HG03442 (cell line): ENCODE results near the gene LIMS1.

Experiments used
- ATAC-seq: cut with Tn5 transposase; IDR thresholded peaks from one replicate; pipeline ENCODE4 v1.9.1; 2021; ENCODE audit warnings: mild to moderate bottlenecking, moderate library complexity; ENCODE audit not compliant: unreplicated experiment

LIMS1 gene

DNA sequence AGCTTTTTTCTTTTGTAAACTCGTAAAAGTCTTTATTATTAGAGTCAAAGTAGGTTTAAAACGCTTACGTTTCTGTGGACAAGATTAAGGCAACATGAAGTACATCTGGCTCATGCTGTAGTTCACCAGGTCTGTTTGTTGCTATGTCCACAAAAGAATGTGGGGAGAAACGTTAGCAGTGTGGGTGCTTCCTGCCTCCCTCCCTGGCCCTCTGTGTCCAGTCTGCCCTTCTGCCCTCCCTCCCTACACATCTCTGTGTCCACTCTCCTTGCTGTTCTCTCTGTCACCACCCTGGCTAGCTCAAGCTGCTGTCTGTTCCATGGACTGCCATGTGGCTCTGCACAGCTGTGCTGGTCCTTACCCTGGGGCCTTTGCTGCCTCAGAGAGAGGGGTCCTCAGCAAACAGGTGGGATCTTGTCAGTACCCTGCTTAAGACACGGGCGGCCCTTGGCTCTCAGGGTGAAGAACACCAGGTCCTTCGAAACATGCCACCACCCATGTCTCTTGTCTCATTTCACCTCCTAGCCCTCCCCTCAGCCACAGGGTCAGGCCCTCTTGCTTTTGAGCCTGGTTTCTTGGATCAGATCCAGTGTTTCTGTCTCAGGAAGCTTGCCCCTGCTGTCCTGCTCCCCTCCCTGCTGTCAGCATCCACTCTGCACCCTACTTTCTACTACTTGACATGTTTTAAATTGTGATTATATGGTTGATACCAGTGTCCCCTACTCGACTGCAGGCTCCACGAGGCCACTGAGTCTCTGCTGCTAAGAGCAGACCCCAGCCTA is 79.2 kb downstream of the LIMS1 start:
- no peak for ATAC-seq

DNA sequence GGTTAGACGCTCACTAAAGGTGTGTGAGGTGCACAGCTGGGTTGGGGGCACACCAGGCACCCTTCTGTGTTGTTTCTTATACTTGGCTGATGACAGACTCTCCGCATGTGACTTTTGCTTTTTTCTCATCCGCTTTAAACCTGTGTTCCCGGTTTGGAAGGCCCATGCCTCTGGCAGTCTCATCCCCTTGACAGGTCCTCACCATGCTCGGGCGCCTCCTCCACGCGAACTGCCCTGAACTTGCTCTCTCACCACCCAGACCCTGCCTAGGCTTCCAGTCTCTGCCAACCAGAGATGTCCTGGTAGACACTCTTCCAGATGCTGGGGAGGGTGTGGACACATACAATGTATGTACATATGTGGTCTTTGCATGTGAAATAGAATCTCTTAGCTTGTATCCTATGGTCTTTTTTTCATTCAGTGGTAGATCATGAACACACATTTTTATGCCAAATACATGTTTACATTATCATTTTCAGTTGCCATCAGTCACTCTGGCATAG is 79.8 kb downstream of the LIMS1 start:
- no peak for ATAC-seq

DNA sequence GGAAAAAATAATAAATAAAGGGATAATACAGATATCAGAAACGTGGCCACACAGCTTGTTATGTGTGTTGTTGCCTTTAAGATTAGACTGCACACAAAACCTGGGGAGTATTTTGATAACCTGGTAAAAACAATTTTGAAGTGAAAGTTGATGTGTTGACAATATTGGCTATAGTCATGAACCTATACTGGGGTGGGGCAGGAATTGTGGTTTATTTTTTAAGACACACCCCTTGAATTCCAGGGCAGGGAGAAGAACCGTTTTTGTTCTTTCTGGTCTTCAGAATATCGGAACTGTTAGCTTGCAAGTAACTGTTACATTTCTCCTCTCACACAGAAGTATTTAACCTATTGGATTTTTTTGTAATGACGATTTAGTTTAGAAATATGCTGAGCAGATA is 80.4 kb downstream of the LIMS1 start:
- ATAC-seq, result no peak

DNA sequence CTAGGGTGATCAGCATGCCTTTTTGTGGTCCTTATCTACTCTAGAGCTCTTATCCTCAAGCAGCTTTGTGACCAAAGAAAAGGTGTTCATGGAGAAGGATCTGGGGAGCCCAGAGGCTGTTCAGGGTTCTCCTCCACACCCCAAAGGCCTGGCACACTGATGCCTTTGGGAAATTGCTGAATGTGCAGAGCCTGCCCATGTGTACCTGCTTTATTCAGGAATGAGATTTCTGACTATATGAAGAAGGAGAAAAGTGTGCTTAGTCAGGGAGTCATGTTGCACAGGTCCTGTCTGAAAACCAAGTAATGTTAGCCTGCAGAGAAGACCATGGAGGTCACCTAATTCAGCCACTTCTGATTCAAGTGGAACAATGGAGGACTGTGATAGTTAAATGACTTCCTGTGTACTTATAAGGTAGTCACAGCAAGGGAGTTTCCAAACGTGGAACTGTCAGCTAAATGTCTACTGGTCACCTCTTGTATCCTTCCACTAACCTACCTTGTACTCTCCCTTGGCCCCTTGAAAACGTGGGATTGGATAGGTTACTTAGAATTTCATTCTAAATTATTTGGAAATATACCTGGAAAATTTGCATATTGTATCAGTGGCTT is 81.3 kb downstream of the LIMS1 start:
- ATAC-seq, result no peak

DNA sequence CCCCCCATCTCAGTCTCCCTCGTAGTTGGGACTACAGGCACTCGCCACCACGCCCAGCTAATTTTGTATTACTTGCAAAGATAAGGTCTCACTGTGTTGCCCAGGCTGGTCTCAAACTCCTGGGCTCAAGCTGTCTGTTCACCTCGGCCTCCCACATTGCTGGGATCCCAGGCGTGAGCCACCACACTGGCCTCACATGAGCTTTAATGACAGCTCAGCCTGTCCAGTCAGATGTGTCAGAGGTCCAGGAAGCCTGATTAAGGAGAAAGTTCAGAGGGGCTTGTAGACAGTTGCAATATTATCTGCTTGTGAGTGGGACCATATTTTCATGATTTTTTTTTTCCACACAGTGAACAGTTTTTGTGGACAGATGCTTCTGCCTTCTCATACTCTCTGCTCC is 82.0 kb downstream of the LIMS1 start:
- no peak for ATAC-seq

DNA sequence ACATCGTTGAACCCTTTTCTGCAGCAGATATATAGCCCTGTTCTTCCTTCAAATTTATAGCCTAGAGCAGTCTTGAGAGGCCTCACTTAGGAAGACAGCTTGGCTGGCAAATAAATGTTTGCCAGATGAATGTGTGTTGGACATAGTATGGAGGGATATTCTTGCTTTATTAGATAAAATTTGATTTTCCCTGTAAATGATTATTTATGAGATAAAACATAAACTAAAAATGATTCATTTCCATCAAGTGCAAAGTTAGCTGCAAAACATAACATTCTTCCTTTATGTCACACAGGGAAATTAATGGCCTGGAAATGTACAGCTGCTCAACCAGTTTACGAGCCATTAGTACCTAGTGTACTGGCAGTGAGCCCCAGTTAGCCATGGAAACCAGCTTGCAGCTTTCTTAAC is 82.5 kb downstream of the LIMS1 start:
- no peak for ATAC-seq

DNA sequence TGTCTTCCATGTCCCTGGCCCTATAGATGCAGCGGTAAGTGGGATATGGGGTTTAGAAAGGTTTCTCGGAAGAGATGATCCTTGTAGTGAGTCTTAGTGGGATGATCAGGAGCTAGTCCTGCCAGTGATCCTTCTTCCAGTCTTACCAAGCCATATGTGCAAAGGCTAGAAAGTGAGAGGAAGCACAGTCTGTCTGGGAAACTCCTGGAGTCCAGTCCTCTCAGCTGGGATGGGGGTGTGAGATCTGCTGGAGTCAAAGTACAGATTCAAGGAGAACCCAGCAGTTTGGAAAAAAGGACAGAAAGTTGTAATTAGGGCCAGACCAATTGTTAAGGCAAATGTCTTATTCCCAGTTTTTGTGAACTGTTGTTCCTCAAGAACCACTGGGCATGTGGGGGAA is 83.3 kb downstream of the LIMS1 start:
- no peak for ATAC-seq

DNA sequence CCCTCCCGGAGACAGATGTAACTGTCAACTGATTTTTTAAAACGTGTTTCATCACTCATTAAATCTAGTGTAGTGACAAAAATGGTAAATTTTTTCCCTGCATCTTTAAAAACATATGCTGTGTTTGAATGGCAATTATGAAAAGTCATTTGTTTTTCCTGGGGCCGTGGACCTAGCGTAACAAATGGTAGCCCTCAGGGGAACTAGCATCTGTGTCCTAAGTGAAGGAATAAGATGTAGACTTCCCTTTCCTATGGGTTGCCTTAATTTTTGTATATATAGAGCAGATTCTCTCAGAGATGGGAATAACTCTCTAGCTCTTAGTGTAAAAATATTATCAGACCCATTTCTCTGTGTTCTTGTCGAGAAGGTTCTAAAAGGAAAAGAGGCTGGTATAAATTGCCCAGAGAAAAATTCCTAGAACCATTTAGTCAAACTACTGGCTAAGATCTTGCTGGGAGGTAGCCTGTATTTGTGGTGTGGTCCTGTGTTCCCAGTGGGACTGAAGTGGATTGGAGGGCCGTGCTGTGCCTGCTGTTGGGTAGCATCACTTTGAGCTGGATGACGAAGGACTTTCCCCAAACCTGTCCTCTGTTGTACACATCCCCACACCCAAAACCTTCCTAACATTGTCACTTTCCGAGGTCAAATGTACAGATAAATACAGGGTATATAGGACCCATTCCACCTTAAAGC is 85.8 kb downstream of the LIMS1 start:
- no peak for ATAC-seq

DNA sequence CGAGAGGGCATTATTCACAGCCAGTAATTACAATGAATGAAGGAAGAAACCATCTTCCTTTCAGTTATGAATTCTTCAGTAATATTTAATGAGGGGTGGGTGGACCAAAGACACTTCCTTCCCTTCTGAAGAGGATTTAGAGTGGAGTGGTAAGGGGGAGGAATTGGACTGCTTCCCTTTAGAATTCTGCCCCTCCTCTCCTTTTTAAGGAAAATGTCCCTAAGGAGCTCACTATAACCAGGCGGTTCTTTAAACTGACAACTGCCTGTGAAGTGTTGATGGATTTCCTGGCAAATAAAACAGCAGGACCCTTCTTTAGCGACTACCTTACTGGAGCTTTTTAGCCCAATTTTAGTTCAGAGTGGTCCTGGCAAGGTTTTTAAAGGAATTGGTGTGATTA is 86.4 kb downstream of the LIMS1 start:
- ATAC-seq, result no peak

DNA sequence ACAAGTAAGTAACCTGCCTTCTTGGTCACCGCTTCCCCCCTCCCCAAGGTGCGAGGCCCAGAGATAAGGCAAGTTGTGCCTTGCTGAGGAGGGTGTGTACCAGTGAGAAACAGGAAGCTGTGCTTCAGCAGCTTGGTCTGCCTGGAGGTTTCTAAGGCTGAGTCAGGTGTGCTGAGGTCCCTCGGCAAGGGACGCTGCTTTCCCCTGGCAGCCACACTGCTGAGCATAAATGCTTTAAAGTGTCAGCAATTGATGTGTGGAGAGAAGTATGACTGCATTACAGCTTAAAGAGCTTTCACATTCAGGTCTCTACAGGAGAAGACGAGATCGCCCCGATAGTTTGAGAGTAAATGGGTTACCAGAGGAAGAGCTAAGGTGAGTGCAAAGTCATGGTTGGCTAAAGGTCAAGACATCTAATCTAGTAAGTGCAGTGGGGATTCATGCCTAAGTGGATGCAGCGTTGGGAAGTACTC is 86.9 kb downstream of the LIMS1 start:
- peak; percentile 99 for ATAC-seq

DNA sequence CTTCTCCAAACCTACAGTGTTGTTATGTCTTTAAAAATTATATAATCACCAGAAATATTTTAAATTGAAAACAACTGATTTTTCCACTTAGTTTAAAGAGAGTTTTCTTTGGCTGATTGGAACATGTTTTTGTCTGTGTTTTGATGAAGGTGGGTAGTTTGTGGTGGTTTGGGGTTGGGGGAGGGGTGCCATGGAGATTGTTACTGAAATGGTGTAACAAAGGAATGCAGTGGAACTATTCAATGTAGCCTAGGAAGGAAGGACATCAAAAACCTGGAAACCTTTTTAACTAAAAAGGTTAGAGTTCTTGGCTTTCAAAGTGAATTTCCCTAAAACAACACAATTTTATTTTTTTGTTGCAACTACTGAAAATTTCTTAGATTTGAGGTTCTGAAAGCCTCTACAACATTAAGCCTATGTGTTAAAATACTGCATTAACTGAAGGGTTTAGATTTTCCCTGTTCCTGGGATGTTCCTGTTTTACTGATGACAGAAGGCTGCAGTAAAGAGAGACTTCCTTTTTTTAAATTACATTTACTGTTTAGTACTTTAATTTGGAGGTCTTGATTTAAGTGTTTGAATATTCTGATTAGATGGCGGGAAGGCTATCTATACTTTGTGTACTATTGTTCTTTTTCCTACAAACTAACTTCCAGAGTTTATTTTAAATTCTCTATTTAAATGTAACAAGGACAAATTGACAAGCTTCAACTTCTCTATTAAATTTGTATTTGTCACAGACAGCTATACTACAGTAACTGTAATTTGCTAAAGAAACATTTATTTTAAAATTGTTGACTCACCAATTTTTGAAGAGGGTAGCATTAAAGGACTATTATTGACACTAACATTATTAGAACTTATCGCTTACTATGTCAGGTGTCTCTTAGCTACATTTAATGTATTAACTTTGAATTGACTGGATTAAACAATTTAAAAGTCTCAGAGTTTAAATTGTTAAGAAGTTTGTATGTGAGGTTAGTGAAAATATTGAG is 87.7 kb downstream of the LIMS1 start:
- ATAC-seq, result no peak

DNA sequence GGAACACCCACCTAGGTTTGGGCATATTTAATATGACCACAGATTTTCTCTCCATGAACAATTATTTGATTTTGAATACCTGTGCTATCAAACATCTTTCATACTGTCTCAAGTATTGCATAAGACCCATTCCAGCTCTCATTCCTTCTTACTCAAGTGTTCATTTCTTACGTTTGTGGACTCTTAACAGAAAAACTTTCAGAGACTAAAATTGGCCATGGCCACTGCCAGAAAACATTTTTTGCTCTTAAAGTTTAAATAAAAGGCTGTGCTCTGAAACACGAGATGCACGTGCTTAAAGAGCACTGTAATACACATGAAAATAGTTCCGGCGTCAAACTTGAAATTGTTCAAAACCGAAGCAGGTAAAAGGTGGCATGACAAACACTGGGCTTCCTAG is 89.3 kb downstream of the LIMS1 start:
- no peak for ATAC-seq

DNA sequence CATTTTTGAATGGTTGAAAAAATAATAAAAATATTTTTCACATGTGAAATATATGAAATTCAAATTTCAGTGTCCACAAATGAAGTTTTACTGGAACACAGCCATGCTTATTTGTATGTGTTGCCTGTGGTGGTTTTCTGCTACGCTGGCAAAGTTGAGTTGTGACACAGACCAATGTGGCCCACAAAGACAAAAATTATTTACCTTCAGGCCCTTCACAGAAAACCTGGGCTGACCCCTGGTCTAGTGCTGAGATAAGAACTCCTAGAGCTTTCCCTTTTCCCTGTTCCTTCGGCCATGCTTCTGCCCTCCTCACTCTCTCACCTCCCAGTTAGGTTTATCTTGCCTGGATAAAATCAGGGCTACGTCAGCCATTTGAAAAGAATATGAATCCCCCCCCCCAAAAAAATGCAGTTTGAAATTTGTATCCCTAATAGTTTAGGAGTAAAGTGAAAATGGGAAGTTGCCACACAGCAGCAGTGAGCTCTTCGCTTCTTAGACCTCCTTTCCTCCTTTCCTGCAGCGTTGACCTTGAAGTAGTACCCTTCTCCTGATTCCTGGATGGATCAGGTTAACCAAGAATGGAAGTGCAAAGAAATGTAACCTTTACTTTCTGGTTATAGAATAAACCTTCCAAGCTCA is 91.0 kb downstream of the LIMS1 start:
- ATAC-seq, result no peak

DNA sequence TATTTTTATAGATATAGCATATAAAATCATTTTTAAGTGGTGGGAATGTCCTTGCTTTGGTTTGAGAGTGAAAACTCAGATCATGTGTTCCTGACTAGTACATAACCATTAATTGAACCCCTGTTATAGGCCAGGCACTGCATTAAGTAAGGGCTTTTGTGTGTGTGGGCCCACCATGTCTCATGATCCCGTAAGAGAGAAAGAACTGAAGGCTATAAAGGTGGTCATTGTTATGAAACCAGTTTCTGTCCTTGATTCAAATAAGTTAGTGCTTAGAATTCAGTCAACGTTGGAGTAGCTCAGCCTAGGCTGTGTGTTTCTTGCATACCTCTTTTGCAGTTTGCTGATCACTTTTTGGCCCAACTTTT is 91.5 kb downstream of the LIMS1 start:
- no peak for ATAC-seq

DNA sequence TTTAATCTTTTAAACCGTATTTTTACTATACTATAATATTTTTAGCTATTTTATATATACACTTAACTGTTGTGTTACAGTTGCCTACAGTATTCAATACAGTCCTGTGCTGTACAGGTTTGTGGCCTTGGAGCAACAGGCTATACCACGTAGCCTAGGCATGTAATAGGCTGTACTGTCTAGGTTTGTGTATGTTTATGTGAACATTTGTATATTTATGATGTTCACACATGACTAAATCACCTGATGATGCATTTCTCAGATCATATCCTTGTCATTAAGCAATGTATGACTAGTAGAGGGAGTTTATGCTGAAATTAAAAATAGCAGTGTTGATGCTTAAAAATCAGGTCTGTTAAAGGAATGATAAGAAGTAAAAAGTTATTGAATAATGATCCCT is 92.7 kb downstream of the LIMS1 start:
- no peak for ATAC-seq

DNA sequence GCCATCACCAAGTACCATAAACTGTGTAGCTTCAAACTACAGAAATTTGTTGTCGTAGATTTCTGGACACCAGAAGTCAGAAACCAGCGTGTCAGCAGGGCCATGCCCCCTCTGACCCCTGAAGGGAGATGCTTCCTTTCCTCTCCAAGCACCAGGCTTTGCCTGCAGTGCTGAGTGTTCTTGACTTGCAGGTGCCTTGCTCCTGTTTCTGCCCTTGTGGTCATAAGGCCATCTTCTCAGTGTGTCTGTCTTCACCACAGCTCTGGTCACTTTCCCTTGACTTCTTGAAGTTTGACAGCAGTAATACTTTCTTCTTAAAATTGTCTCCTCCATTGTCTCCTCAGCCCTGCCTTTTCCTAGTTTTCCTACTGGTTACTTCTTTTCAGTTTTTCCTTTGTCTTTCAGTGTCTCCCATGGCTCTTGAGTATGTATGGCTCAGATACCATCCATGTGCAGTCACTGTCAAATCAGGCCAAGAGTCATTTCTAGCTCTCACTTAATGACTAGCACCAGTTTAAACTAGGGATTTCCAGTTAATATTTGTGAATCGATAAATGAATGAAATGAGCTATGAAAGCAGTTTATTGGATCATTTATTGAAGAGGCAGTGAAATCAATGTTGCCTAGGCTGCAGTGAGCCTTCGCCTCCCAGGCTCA is 93.8 kb downstream of the LIMS1 start:
- no peak for ATAC-seq

DNA sequence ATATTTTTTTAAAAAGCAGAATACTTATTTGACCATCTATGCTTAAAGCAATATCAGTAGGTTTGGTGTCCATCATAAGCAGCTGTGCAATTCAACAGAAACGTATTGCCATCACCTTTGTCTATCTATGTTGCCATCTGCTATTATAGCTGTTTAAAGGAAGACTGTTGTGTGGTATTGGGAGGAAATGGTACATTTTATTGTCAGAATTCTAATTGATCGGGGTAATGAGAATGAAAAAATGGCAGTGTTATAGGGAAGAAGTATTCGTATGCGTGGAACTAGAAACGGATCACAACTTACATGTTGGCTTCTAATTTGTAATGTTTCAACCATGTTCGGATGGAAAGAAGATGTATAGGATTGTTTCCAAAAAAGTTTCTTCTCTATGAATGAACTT is 94.7 kb downstream of the LIMS1 start:
- ATAC-seq, result no peak

DNA sequence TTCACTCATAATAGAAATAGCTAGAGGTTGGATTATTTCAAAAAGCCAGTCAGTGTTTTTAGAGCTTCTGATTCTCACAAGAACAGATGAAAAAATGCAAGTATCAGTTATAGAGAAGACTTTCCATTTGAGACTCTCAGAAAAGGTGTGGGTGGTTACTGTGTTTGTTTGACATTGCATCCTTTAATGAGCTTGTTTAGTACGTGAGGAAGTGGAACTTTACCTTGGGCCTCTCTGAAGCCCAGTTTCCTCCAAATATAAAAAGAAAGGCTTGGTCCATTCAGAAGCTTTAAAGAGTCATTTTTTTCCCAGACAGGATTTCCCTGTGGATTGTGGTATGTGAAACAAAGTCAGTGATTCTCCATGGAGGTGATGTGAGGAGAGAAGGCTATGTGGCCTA is 95.1 kb downstream of the LIMS1 start:
- peak; percentile 77 for ATAC-seq

DNA sequence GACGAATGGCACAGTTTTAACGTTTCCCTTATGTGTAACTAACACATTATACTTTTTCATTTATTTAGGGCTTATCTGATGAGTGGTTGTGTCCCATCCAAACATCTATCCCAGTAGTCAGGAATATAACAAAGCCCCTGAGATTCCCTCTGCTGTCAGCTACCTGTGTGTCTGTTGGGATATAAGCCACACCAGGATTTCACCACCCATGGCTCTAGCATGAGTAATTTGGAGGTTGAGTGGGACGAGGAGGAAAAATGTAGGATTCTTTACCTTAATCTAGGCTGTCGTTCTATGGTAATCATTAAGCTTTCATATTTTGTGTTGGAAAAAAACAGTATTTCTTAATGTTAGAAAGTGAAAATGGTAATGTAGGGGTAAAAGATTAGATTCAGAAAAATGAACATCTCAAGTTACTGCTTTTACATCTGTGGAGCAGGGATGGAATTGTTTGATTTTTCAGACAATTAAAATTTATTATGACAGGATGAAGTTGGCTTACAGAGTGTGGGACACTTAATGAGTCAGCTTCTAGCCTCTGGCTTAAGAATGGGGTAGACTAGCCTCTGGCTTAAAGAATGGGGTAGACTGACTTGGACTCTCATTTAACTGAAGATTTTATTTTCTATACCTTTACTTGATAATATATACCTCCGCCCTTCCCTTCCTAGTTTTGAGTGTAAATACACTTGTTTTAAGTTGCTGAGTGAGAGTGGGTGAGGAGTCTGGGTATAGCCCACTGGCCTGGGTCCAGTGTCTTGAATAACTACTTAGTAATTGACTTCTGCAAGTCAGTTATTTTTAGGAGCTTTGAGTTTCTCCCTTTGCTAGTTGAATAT is 96.5 kb downstream of the LIMS1 start:
- no peak for ATAC-seq
